T-cell (primary cell): ENCODE data around the gene OR5AU1. TPM values are rescaled to one million over a fixed set of nuclear protein-coding genes. Genes with fewer than 3 reads are reported as not detected.

Source experiments
- ATAC-seq, 4 experiments: fragments of 200-7000 bp in 3 of 4; fragments of 150-1000 bp in 1 of 4; cut with Tn5 transposase; replicated peaks in 1 of 4; 1 replicate in 3 of 4; 2 replicates in 1 of 4; pipeline ENCODE4 v1.10.0; 2021; ENCODE audit warnings: moderate library complexity in 3 of 4, mild to moderate bottlenecking in 2 of 4, moderate number of reproducible peaks in 1 of 4
- CTCF ChIA-PET, 2 donors: fragments of 300-600 bp; sonication (Branson Sonifier 250); formaldehyde crosslinking; loops; one replicate each; lab custom pipeline; 2022; ENCODE audit warnings: antibody characterized with exemption in 2 of 2; lab: Charles Lee
- POLR2A ChIA-PET, 2 donors: fragments of 300-600 bp; sonication (Branson Sonifier 250); formaldehyde crosslinking; loops; one replicate each; lab custom pipeline; 2022; ENCODE audit warnings: antibody characterized with exemption in 2 of 2; lab: Charles Lee
- DNase-seq, 35 experiments: peaks; one replicate each; pipeline versions ENCODE4 v3.0.0 to v3.0.0-alpha.2; 2013 to 2023
- H3K27ac ChIP-seq: one replicate; pipeline ENCODE4 v1.5.1; 2013; ENCODE audit warnings: low read length
- H3K27me3 ChIP-seq, 2 experiments: replicated peaks in 1 of 2; 1 replicate in 1 of 2; 2 replicates in 1 of 2; pipeline versions ENCODE4 v1.6.1 to v1.7.0; 2013; ENCODE audit warnings: low read length in 1 of 2, mixed read lengths in 1 of 2; ENCODE audit not compliant: control insufficient read depth in 2 of 2, insufficient read depth in 2 of 2; ENCODE audit errors: extremely low read depth in 1 of 2
- H3K36me3 ChIP-seq, 2 donors: 1 replicate in 1 of 2; 2 replicates in 1 of 2; pipeline versions ENCODE4 v1.6.1 to v1.7.0; 2013; ENCODE audit warnings: low read length in 1 of 2; ENCODE audit not compliant: control insufficient read depth in 2 of 2, insufficient read depth in 1 of 2; ENCODE audit errors: extremely low read depth in 1 of 2
- H3K4me1 ChIP-seq, 2 experiments: 1 replicate in 1 of 2; 2 replicates in 1 of 2; pipeline versions ENCODE4 v1.6.1 to v1.7.0; 2013; ENCODE audit warnings: low read length in 2 of 2, mixed read lengths in 1 of 2; ENCODE audit not compliant: insufficient read depth in 2 of 2, control insufficient read depth in 1 of 2; ENCODE audit errors: extremely low read depth in 1 of 2
- H3K4me3 ChIP-seq, 2 donors: 1 replicate in 1 of 2; 2 replicates in 1 of 2; pipeline versions ENCODE4 v1.5.1 to v1.7.0; 2013; ENCODE audit warnings: mild to moderate bottlenecking in 2 of 2, low read length in 1 of 2, moderate library complexity in 1 of 2; ENCODE audit not compliant: control insufficient read depth in 1 of 2; ENCODE audit errors: extremely low read depth in 1 of 2
- H3K9me3 ChIP-seq: 2 replicates; pipeline ENCODE4 v1.7.0; 2013
- H3K27ac Mint-ChIP-seq, 2 donors: one replicate each; pipeline ENCODE4 v1.8.0; 2020 to 2021; ENCODE audit warnings: mild to moderate bottlenecking in 2 of 2, mixed read lengths in 2 of 2
- H3K27me3 Mint-ChIP-seq, 2 donors: one replicate each; pipeline ENCODE4 v1.8.0; 2021 to 2022; ENCODE audit warnings: mixed read lengths in 2 of 2
- H3K36me3 Mint-ChIP-seq: one replicate; pipeline ENCODE4 v1.8.0; 2021; ENCODE audit warnings: mixed read lengths
- H3K4me1 Mint-ChIP-seq, 3 donors: one replicate each; pipeline ENCODE4 v1.8.0; 2020 to 2022; ENCODE audit warnings: mixed read lengths in 3 of 3, mild to moderate bottlenecking in 1 of 3
- H3K4me3 Mint-ChIP-seq, 3 donors: one replicate each; pipeline ENCODE4 v1.8.0; 2020 to 2022; ENCODE audit warnings: mild to moderate bottlenecking in 3 of 3, mixed read lengths in 3 of 3, moderate library complexity in 3 of 3
- H3K9me3 Mint-ChIP-seq, 3 donors: one replicate each; pipeline ENCODE4 v1.8.0; 2020 to 2022; ENCODE audit warnings: mixed read lengths in 3 of 3
- WGBS: methylation state at CpG from one replicate; pipeline ENCODE4 v1.1.5; 2013; ENCODE audit warnings: missing lambda C conversion rate; ENCODE audit not compliant: insufficient coverage; 5-methylcytosine and 5-hydroxymethylcytosine counted together
- total RNA-seq, 35 experiments: library from RNA in 6 of 35; stranded (reverse) in 6 of 35; fragments of 120-200 nt in 1 of 35; gene quantifications; one replicate each; pipeline versions ENCODE4 v1.2.1 to v1.2.4 and lab custom pipeline; 2013 to 2026

OR5AU1 gene
- total RNA-seq, 5 donors from 2014 or later (not counting 1 experiment from before 2014, with no cell fraction given): not detected

DNA sequence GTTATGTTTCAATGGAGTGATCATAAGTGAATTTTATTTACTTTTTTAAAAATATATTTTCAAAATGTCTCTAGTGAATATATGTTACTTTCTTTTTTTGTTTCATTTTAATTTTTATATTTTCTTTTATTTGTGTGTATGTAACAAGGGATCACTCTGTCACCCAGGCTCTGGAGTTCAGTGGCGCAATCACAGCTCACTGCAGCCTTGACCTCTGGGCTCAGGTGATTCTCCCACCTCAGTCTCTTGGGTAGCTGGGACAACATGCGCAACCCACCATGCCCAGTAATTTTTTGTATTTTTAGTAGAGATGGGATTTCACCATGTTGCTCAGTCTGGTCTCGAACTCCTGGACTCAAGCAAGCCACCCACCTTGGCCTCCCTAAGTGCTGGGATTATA is 36.9 kb downstream of the OR5AU1 start:
- Mint-ChIP-seq H3K27me3 (peaks cover 16 to 32% of the 10 kb centered on the region in 2 donors), H3K4me3 (no peak overlapping the region), H3K4me1 (no peaks in the 10 kb centered on the region), H3K9me3 (no peaks in the 10 kb centered on the region), H3K36me3 (no peaks in the 10 kb centered on the region), H3K27ac (no peak overlapping the region)
- H3K27me3 ChIP-seq: peaks cover 0 to 5% of the 10 kb centered on the region in 2 experiments
- CTCF ChIA-PET: interaction anchor here in 1 of 2 donors (0.6 kb wide), 1 partner anchor 332 kb away, joined by 4 read pairs; no protein-coding TSS in a partner anchor
- ATAC-seq (no peak), DNase-seq (no peak)
- no peak overlapping the region for H3K27ac ChIP-seq
- POLR2A ChIA-PET: no interaction called here
- no peaks in the 10 kb centered on the region for H3K4me1 ChIP-seq
- no peaks in the 10 kb centered on the region for H3K9me3 ChIP-seq
- H3K4me3 ChIP-seq: no peak overlapping the region
- H3K36me3 ChIP-seq: no peaks in the 10 kb centered on the region
- no CpG with 5 or more reads among the region's 3 CpGs for WGBS

DNA sequence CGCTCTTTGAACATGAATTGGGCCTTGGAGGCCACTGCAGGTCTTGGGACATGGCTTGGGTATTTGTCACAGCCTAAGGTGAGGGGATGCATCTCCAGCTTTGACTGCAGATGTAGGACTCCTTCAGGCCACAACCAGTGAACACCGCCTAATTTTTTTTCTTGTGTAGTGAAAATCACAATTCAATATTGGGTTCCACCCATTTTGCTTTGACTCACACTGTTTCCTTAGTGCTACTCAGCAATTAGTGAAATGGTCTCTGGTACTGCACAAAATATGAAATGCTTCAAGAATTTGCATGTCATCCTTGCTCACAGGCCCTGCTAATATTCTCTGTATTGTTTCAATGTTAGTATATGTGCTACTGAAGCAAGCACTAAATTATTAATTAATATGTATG is 42.5 kb downstream of the OR5AU1 start:
- DNase-seq: no peak
- CTCF ChIA-PET: no interaction called here

DNA sequence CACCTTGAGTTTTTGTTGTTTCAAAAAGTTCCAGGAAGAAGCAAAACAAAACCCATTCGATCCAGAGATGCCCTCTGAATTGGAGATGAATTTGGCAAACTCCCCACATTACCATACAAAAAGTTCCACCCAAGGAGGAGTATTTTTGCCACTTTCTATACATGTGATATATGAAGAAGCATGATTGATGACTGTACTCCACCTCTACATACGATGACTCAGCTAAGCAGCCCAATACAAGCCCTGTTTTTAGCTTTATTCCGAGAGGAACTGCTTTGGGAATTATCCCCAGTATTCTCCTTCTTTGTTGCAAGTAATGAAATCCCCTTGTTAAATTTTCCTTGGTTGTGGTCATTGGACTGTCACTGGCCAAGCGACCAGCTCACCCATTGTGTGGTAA is 43.6 kb downstream of the OR5AU1 start:
- H3K27me3 ChIP-seq: no peaks in the 10 kb centered on the region
- Mint-ChIP-seq H3K27ac (no peak overlapping the region), H3K36me3 (no peaks in the 10 kb centered on the region), H3K9me3 (no peaks in the 10 kb centered on the region), H3K4me3 (no peak overlapping the region), H3K27me3 (no peaks in the 10 kb centered on the region), H3K4me1 (no peaks in the 10 kb centered on the region)
- no peak overlapping the region for H3K27ac ChIP-seq
- no peaks in the 10 kb centered on the region for H3K4me1 ChIP-seq
- ATAC-seq: no peak
- DNase-seq: no peak
- WGBS: no CpG with 5 or more reads among the region's 4 CpGs
- H3K4me3 ChIP-seq: no peak overlapping the region
- POLR2A ChIA-PET: no interaction called here
- no peaks in the 10 kb centered on the region for H3K9me3 ChIP-seq
- no peaks in the 10 kb centered on the region for H3K36me3 ChIP-seq
- CTCF ChIA-PET: interaction anchor here in 1 of 2 donors (0.5 to 1.2 kb wide), 3 partner anchors 97 to 1907 kb away, joined by 3 to 6 read pairs (median 5); no protein-coding TSS in a partner anchor

More for the DNA sequence above, 42.5 kb downstream of the OR5AU1 start:
- Histone ChIP-seq H3K27ac (no peak overlapping the region), H3K4me3 (no peak overlapping the region), H3K9me3 (no peaks in the 10 kb centered on the region), H3K27me3 (no peaks in the 10 kb centered on the region), H3K36me3 (no peaks in the 10 kb centered on the region), H3K4me1 (no peaks in the 10 kb centered on the region)
- H3K27me3 Mint-ChIP-seq: peaks cover 5% of the 10 kb centered on the region in 2 donors
- POLR2A ChIA-PET: no interaction called here
- H3K36me3 Mint-ChIP-seq: no peaks in the 10 kb centered on the region
- H3K9me3 Mint-ChIP-seq: no peaks in the 10 kb centered on the region
- H3K27ac Mint-ChIP-seq: no peak overlapping the region
- no peak overlapping the region for H3K4me3 Mint-ChIP-seq
- ATAC-seq: no peak
- 100% methylated on average over 1 of the region's 2 CpGs for WGBS
- no peaks in the 10 kb centered on the region for H3K4me1 Mint-ChIP-seq

DNA sequence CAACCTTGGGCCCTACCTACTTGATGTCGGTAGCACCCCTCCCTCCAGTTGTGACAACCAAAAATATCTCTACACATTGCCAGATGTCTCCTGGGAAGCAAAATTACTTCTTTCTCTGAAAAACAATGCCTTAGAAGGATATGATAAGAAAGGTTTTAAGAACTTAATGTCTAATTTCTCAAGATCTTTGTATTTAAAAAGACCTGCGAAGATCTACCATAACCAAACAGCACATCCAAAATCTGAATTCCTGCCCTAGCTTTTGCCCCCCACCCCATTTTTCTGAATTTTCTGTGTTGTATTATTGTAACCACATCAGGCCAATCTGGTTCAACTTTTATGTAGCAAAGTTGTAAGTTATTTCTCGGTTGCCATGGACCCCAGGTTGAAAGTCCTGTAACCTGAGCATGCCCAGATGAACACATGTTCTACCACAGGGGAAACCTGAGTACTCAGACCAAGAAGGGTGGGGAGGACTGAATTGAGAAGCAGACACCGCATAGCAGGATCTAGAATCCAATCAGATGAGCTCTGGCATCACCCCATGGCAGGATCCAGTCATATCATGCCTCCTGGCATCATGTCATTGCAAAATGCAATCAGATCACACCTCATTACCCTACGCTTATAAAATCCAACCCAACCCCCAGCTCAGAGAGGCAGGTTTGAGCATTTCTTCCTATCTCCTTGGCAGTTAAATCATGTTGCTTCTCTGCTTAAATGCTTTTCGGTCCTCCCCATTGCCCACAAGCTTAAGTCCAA is 46.3 kb downstream of the OR5AU1 start:
- Histone ChIP-seq H3K4me1 (peaks cover 2% of the 10 kb centered on the region in 2 experiments), H3K9me3 (no peaks in the 10 kb centered on the region), H3K27ac (no peak overlapping the region), H3K36me3 (no peaks in the 10 kb centered on the region), H3K27me3 (no peaks in the 10 kb centered on the region), H3K4me3 (no peak overlapping the region)
- Mint-ChIP-seq H3K4me1 (peaks cover 8 to 11% (median 9%) of the 10 kb centered on the region in 3 donors), H3K36me3 (no peaks in the 10 kb centered on the region), H3K9me3 (no peaks in the 10 kb centered on the region), H3K4me3 (no peak overlapping the region), H3K27ac (no peak overlapping the region), H3K27me3 (no peaks in the 10 kb centered on the region)
- 45% methylated on average over 4 of the region's 6 CpGs for WGBS
- ATAC-seq (no peak), DNase-seq (no peak)
- ChIA-PET CTCF (interaction anchor here (0.7 to 7.0 kb wide), 8 partner anchors 38 to 104 kb away, joined by 3 to 111 read pairs (median 4); no protein-coding TSS in a partner anchor), POLR2A (no interaction called here)

DNA sequence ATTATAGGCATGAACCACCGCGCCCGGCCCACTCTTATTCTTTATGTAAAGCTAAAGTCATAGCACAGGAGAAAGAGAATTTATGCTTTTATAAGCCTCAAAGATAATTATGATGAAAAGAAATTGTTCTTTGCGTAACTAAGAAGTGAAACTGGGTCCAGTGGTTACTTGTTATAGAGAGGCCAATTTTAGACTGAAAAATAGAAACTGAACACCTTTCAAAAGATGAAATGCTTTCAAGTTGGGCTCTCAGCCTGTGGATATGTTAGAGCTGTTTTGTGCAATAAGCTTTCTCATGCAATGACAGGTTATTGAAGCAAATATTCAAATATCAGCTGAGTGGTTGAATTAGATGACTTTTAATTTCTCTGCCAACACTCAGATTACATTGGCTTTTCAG is 47.1 kb downstream of the OR5AU1 start:
- Mint-ChIP-seq H3K4me3 (no peak overlapping the region), H3K4me1 (peaks cover 9 to 17% (median 11%) of the 10 kb centered on the region in 3 donors), H3K27me3 (no peaks in the 10 kb centered on the region), H3K9me3 (no peaks in the 10 kb centered on the region), H3K27ac (no peak overlapping the region), H3K36me3 (no peaks in the 10 kb centered on the region)
- Histone ChIP-seq H3K4me3 (no peak overlapping the region), H3K27me3 (no peaks in the 10 kb centered on the region), H3K27ac (no peak overlapping the region), H3K9me3 (no peaks in the 10 kb centered on the region), H3K4me1 (peaks cover 2 to 6% of the 10 kb centered on the region in 2 experiments), H3K36me3 (no peaks in the 10 kb centered on the region)
- POLR2A ChIA-PET: no interaction called here
- DNase-seq (no peak), ATAC-seq (no peak)
- CTCF ChIA-PET: interaction anchor here (0.7 to 7.0 kb wide), 7 partner anchors 17 to 103 kb away, joined by 3 to 111 read pairs (median 3); no protein-coding TSS in a partner anchor
- no CpG with 5 or more reads among the region's 4 CpGs for WGBS

DNA sequence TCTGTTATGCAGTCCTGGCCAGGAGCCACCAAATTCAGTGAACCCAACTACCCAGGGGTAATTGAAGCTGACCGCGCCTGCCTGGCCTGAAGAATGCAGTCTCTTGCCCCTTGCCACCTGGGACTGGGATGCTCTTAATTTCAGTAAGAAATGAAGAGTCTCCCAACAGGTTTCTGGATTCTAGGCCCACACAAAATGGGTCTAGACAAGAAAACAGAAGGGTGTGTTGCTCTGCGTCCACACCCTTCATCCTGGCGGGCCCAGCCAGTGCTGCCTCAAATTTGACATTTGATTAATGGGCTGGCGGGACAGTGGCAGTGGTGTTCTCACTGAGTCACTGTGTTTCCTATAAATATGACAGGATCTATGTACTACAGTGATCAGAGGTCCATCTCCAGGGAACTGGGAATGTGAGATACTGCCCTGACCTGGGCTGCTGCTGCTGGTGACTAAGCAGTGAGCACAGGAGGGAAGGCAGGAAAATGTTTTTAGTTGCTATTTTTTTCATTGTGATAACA is 48.5 kb downstream of the OR5AU1 start:
- H3K27me3 Mint-ChIP-seq: no peaks in the 10 kb centered on the region
- DNase-seq (no peak), ATAC-seq (no peak)
- no peaks in the 10 kb centered on the region for H3K27me3 ChIP-seq
- no peaks in the 10 kb centered on the region for H3K36me3 Mint-ChIP-seq
- H3K4me3 ChIP-seq: no peak overlapping the region
- H3K4me1 ChIP-seq: peaks cover 5 to 13% of the 10 kb centered on the region in 2 experiments
- H3K27ac Mint-ChIP-seq: no peak overlapping the region
- ChIA-PET CTCF (interaction anchor here (0.8 to 7.0 kb wide), 3 partner anchors 20 to 93 kb away, joined by 3 to 111 read pairs (median 3); no protein-coding TSS in a partner anchor), POLR2A (no interaction called here)
- no peaks in the 10 kb centered on the region for H3K9me3 ChIP-seq
- H3K36me3 ChIP-seq: no peaks in the 10 kb centered on the region
- WGBS: 94% methylated on average over 2 of the region's 5 CpGs
- peaks cover 15 to 23% (median 19%) of the 10 kb centered on the region in 3 donors for H3K4me1 Mint-ChIP-seq
- H3K4me3 Mint-ChIP-seq: no peak overlapping the region
- no peaks in the 10 kb centered on the region for H3K9me3 Mint-ChIP-seq
- H3K27ac ChIP-seq: no peak overlapping the region
